GM23248 (cell line): ENCODE data around the gene MAP2. TPM values are rescaled to one million over a fixed set of nuclear protein-coding genes. Genes with fewer than 3 reads are reported as not detected.

Experiments
- DNase-seq: peaks from one replicate; pipeline ENCODE4 v3.0.0-alpha.2; 2015
- H2AFZ ChIP-seq: fragments of 200-600 bp; sonication (generic); 2 replicates; pipeline ENCODE4 v1.6.1; 2016; ENCODE audit warnings: antibody characterized with exemption
- H3F3A ChIP-seq: fragments of 200-600 bp; sonication (generic); 2 replicates; pipeline ENCODE4 v1.6.1; 2016; ENCODE audit warnings: mild to moderate bottlenecking, antibody characterized with exemption, mixed run types; ENCODE audit not compliant: insufficient read depth
- H3K27ac ChIP-seq: fragments of 200-600 bp; sonication (generic); 2 replicates; pipeline ENCODE4 v1.5.1; 2016; ENCODE audit warnings: mild to moderate bottlenecking
- H3K27me3 ChIP-seq: fragments of 200-600 bp; sonication (generic); replicated peaks from 2 replicates; pipeline ENCODE4 v1.6.1; 2016; ENCODE audit warnings: mild to moderate bottlenecking; ENCODE audit not compliant: insufficient read depth
- H3K36me3 ChIP-seq: fragments of 200-600 bp; sonication (generic); 2 replicates; pipeline ENCODE4 v1.6.1; 2016; ENCODE audit warnings: low read depth, mild to moderate bottlenecking
- H3K4me1 ChIP-seq: fragments of 200-600 bp; sonication (generic); 2 replicates; pipeline ENCODE4 v1.6.1; 2016; ENCODE audit warnings: mild to moderate bottlenecking; ENCODE audit not compliant: insufficient read depth
- H3K4me2 ChIP-seq: fragments of 200-600 bp; sonication (generic); one replicate; pipeline ENCODE4 v1.6.1; 2016; ENCODE audit warnings: mild to moderate bottlenecking; ENCODE audit not compliant: unreplicated experiment
- H3K4me3 ChIP-seq: fragments of 200-600 bp; sonication (generic); 2 replicates; pipeline ENCODE4 v1.5.1; 2016; ENCODE audit warnings: mild to moderate bottlenecking
- H3K79me2 ChIP-seq: fragments of 200-600 bp; sonication (generic); 2 replicates; pipeline ENCODE4 v1.6.1; 2016; ENCODE audit warnings: mild to moderate bottlenecking; ENCODE audit not compliant: insufficient read depth
- H3K9ac ChIP-seq: fragments of 200-600 bp; sonication (generic); 2 replicates; pipeline ENCODE4 v1.6.1; 2016; ENCODE audit warnings: mild to moderate bottlenecking
- H3K9me2 ChIP-seq: fragments of 200-600 bp; sonication (generic); 2 replicates; pipeline ENCODE4 v1.6.1; 2016; ENCODE audit warnings: mixed run types, mild to moderate bottlenecking, moderate library complexity; ENCODE audit not compliant: insufficient read depth
- H3K9me3 ChIP-seq: fragments of 200-600 bp; sonication (generic); one replicate; pipeline ENCODE4 v1.6.1; 2017; ENCODE audit warnings: low read depth
- H4K20me1 ChIP-seq: fragments of 200-600 bp; sonication (generic); 2 replicates; pipeline ENCODE4 v1.6.0; 2016; ENCODE audit not compliant: insufficient read depth
- EZH2 ChIP-seq: fragments of 200-600 bp; sonication (generic); IDR thresholded peaks from 2 replicates; pipeline ENCODE4 v1.6.1; 2018; ENCODE audit warnings: antibody characterized with exemption, mild to moderate bottlenecking; ENCODE audit not compliant: insufficient read depth, poor library complexity, severe bottlenecking
- EZH2phosphoT487 ChIP-seq: fragments of 200-600 bp; sonication (generic); IDR thresholded peaks from 2 replicates; pipeline ENCODE4 v1.6.1; 2018; ENCODE audit warnings: antibody characterized with exemption, moderate library complexity, mild to moderate bottlenecking, low read depth; ENCODE audit not compliant: insufficient read depth
- WGBS, 2 experiments: methylation state at CpG; one replicate each; pipeline ENCODE4 v1.1.6; 2015 to 2017; ENCODE audit warnings: low lambda C conversion rate in 2 of 2, low coverage in 1 of 2; ENCODE audit errors: missing lambda C conversion rate in 2 of 2; 5-methylcytosine and 5-hydroxymethylcytosine counted together
- in situ Hi-C: fragments of 300-500 bp; cut with MboI; formaldehyde crosslinking; loops from 2 replicates; pipeline ENCODE4 v1.15.0; 2020
- polyA plus RNA-seq: library from polyadenylated mRNA; unstranded; fragments of >200 nt; fragmentation: Nextera tagmentation; extraction: Ambion mirVana; gene quantifications from 2 replicates; pipeline ENCODE4 v1.2.1, GENCODE V29; 2016
- total RNA-seq: library from RNA; depleted of rRNA; stranded (reverse); fragments of >200 nt; shearing (Covaris generic); gene quantifications from 2 replicates; pipeline ENCODE4 v1.2.3, GENCODE V29; 2014

The MAP2 gene
- total and polyA plus RNA-seq, 2 experiments from 2014 or later: 1.1 to 7.6 TPM

- Histone ChIP-seq H3K27me3 (no peaks in the 10 kb centered on the region), H3K4me1 (peaks cover 9% of the 10 kb centered on the region; the same call in 1 of the 2 replicates), H3K9ac (no peak overlapping the region), H3K4me2 (peak overlapping the region; percentile 12), H4K20me1 (no peaks in the 10 kb centered on the region), H3K9me3 (no peaks in the 10 kb centered on the region), H3F3A (no peaks in the 10 kb centered on the region), H3K36me3 (no peaks in the 10 kb centered on the region), H3K27ac (no peak overlapping the region), H3K4me3 (peak overlapping the region; percentile 36; the same call in 1 of the 2 replicates), H3K9me2 (no peaks in the 10 kb centered on the region), H3K79me2 (no peaks in the 10 kb centered on the region), H2AFZ (peak overlapping the region; percentile 28; the same call in 1 of the 2 replicates)
- in situ Hi-C loops: no loop called here
- DNase-seq: peak; percentile 71
- WGBS, 2 experiments: 8 to 12% methylated on average over 5 of the region's 5 CpGs
- TF ChIP-seq EZH2phosphoT487: no peak
- TF ChIP-seq EZH2: no peak
Measured at GRCh38 chr2:209663139-209663538, 239.3 kb downstream of the MAP2 start.

- Histone ChIP-seq H3K9me2 (no peaks in the 10 kb centered on the region), H3K4me2 (no peak overlapping the region), H4K20me1 (no peaks in the 10 kb centered on the region), H3K4me3 (no peak overlapping the region), H2AFZ (no peak overlapping the region), H3K9me3 (no peaks in the 10 kb centered on the region), H3K36me3 (no peaks in the 10 kb centered on the region), H3K27me3 (no peaks in the 10 kb centered on the region), H3F3A (no peaks in the 10 kb centered on the region), H3K4me1 (peaks cover 9% of the 10 kb centered on the region; the same call in 1 of the 2 replicates), H3K27ac (no peak overlapping the region), H3K79me2 (no peaks in the 10 kb centered on the region), H3K9ac (no peak overlapping the region)
- in situ Hi-C loops: no loop called here
- DNase-seq: no peak
- WGBS, 2 experiments: 84 to 91% methylated on average over 4 of the region's 4 CpGs
- TF ChIP-seq EZH2phosphoT487 (no peak), EZH2 (no peak)
Measured at GRCh38 chr2:209663656-209664055, 239.8 kb downstream of the MAP2 start.

GRCh38 chr2:209666296-209666695, 242.4 kb downstream of the MAP2 start:
- Histone ChIP-seq H3K79me2 (no peaks in the 10 kb centered on the region), H3K9me3 (no peaks in the 10 kb centered on the region), H3K9ac (no peak overlapping the region), H3K4me2 (no peak overlapping the region), H3K9me2 (no peaks in the 10 kb centered on the region), H3K36me3 (no peaks in the 10 kb centered on the region), H4K20me1 (no peaks in the 10 kb centered on the region), H3K4me1 (peaks cover 9% of the 10 kb centered on the region; the same call in 1 of the 2 replicates), H3K27me3 (no peaks in the 10 kb centered on the region), H3F3A (no peaks in the 10 kb centered on the region), H2AFZ (no peak overlapping the region), H3K27ac (no peak overlapping the region), H3K4me3 (no peak overlapping the region)
- no peak for DNase-seq
- WGBS, 2 experiments: 14 to 20% methylated on average over 1 of the region's 1 CpG
- TF ChIP-seq EZH2 (no peak), EZH2phosphoT487 (no peak)
- in situ Hi-C loops: no loop called here

- H3K4me2 ChIP-seq: no peak overlapping the region
- H3K9ac ChIP-seq: no peak overlapping the region
- no peaks in the 10 kb centered on the region for H3K27me3 ChIP-seq
- no peak overlapping the region for H2AFZ ChIP-seq
- no peaks in the 10 kb centered on the region for H3K9me3 ChIP-seq
- in situ Hi-C loops: no loop called here
- no peak overlapping the region for H3K4me3 ChIP-seq
- no peaks in the 10 kb centered on the region for H3K9me2 ChIP-seq
- 67 to 72% methylated on average over 7 of the region's 7 CpGs for WGBS, 2 experiments
- H3F3A ChIP-seq: no peaks in the 10 kb centered on the region
- no peaks in the 10 kb centered on the region for H3K79me2 ChIP-seq
- H3K4me1 ChIP-seq: no peaks in the 10 kb centered on the region
- H3K27ac ChIP-seq: no peak overlapping the region
- H3K36me3 ChIP-seq: no peaks in the 10 kb centered on the region
- no peaks in the 10 kb centered on the region for H4K20me1 ChIP-seq
- no peak for DNase-seq
- TF ChIP-seq EZH2phosphoT487 (no peak), EZH2 (no peak)
Measured at GRCh38 chr2:209671020-209671680, 247.3 kb downstream of the MAP2 start.

GRCh38 chr2:209673811-209674210, 250.0 kb downstream of the MAP2 start:
- H3K4me3 ChIP-seq: no peak overlapping the region
- no peak for TF ChIP-seq EZH2
- no peak for TF ChIP-seq EZH2phosphoT487
- no peak overlapping the region for H2AFZ ChIP-seq
- H3K4me2 ChIP-seq: no peak overlapping the region
- no peaks in the 10 kb centered on the region for H3F3A ChIP-seq
- no peak for DNase-seq
- no peak overlapping the region for H3K27ac ChIP-seq
- no peaks in the 10 kb centered on the region for H3K79me2 ChIP-seq
- H3K9me2 ChIP-seq: no peaks in the 10 kb centered on the region
- H3K9ac ChIP-seq: no peak overlapping the region
- H3K9me3 ChIP-seq: no peaks in the 10 kb centered on the region
- no peaks in the 10 kb centered on the region for H4K20me1 ChIP-seq
- in situ Hi-C loops: no loop called here
- no peaks in the 10 kb centered on the region for H3K4me1 ChIP-seq
- no peaks in the 10 kb centered on the region for H3K36me3 ChIP-seq
- H3K27me3 ChIP-seq: no peaks in the 10 kb centered on the region
